GM19372 (cell line): ENCODE data around the gene RAET1L.
"Not testable (repeated sequence)": the region's sequence is repeated elsewhere in the genome, so short reads cannot be mapped to it uniquely, and the experiment has no call there.

Source experiments
- ATAC-seq: cut with Tn5 transposase; IDR thresholded peaks from one replicate; pipeline ENCODE4 v1.9.1; 2021; ENCODE audit warnings: mild to moderate bottlenecking, low read depth, moderate library complexity; ENCODE audit not compliant: unreplicated experiment

RAET1L gene

DNA sequence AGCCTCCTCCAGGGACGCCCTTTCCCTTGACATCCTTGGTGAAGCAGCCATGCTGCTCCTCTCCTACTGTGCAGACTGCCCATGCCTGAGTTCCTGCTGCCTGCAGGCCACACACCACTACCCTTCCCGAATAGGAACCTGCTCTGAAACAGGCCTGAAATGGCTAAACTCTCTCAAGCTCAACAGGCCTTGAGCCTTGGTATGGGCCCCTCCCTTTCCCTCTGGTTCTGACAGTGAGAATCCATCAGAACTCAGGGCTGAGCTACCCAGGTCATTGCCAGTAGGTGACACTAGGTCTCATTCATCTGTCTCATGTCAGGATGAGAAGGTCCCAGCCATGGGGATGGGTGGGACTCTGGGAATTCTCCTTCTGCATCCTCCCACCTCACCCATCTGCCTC, 25.7 kb downstream of the RAET1L start:
- ATAC-seq = no peak

DNA sequence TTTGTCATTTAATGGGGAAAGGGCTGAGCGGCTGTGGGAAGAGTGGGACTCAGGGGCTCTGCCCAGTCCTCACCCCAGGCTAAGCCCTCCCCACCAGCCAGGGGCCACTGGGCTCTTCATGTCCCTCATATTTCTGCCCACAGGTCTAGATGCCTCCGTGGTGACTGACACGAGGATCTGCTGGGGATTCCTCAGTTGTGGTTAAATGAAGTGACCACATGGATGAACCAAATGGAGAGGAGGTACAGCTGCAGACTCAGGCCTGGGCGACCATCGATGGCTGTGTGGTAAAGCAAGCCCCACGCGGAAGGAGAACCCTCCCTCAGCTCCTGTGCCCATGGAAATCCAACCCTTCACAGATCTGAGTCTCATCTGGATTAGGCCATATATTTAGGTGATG, 29.4 kb downstream of the RAET1L start:
- no peak for ATAC-seq

DNA sequence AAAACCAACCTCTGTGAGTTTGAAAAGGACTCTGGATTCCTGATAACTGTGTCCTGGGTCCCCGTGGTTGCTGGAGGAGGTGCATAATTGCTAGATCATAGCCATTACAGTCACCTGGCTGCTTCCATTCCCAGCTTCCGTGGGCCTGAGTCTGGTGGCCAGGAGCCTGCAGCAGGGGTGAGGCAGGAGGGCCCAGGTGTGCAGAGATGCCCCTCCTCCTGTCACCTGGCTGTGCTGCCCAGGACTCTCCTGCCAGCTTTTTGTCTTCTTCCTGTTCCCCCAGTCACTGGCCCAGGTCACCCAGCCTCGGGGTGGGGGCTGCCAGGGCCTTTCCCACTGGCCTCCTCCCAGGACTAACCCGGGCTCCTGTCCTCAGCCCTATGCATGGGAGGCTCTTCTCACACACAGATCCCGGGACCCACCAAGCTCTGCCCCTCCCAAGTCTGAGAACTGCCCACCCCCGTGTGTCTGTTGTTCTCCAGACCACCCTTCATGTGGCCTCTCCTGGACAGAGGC, 30.0 kb downstream of the RAET1L start:
- ATAC-seq = no peak

DNA sequence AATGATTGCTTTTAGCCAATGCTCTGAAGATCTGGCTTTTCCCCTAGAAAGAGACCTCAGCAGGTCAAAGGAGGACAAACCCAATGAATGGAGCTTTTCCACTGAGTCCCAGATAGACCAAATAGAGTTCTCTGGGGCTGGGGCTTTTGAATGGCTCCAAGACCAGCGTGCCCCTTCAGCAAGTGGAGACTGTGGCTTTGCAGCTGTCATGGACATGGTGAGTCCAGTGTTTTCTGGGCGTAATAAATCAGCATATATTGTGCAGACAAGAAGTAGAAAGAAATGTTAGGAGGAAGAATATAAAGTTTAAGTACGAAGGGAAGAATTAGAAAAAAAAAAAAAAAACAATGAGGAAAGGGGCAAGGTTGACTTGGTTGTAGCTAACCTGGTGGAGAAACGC, 33.5 kb downstream of the RAET1L start:
- no peak for ATAC-seq

DNA sequence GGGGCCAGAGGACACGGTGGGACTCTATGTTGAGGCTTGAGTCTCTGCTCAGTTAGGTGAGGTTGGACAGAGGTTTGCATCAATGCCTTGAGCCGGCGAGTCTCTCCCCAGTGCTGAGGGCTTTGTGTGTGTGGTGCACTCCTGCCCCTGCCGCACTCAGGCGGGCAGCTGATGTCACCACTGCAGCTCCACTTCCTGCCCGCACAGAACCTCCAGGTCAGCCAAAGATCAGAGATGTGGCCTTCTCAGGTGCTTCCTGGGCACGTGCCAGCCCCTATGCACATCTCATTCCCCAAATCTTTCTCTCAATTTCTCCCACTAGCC, 33.9 kb downstream of the RAET1L start:
- ATAC-seq = not testable (repeated sequence)

DNA sequence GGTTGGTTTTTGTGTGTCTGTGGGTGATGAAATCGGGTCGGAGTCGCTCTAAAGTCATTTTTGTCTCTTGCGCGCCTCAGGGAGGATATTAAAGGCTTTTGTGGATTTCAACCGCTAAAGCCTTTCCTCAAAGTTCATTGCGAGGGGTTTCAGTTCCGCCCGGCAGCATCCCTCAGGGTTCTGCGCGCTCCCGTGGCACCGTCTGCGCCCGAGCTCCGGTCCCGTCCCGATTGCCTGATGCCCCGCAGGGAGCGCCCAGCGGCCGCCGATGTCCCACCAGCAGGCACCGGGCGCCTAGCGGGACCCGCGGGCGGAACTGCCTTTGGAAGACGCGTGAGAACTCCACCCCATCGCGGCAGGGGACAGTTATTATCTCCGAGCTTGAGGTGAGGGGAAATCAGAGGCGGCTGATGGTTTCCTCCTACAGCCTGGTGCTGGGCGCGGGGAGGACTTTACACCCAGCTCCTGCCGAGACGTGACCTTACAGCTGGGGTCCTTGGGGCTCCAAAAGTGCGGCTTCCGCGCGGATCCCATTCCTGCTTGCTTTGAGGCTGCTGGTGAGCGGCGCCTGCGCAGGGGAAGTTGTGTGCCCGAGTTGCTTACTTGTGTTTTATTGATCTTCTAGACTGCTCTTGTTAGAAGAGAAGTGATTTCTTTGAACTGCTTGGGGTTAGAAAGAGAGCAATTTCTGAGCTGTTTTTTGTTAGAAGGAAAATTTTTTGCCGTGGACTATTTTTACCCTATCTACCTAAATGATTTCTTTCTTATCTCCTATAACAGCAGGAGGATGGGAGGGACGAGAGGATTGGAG, 34.5 kb downstream of the RAET1L start:
- ATAC-seq = no peak

DNA sequence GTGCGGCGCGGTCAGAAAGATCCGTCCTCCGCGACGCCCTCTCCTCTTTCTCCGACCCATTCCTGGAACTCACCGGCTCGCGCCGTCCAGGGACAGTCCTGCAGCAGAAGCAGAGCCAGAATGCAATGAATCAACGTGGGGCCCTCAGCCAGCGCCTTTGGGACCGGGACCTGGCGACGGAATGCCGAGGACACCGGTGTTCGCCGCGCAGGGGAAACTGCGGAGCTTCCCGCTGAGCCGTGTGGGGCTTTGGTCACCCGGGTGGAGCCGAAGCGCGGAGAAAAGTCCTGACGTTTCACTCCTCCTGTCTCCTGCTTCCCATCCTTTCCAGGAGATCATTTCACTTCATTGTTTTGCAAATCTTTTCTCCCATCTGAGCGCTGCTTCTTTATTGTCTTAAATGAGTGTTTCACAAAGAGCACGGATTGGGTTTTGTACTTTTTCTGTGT, 35.1 kb downstream of the RAET1L start:
- ATAC-seq = no peak

DNA sequence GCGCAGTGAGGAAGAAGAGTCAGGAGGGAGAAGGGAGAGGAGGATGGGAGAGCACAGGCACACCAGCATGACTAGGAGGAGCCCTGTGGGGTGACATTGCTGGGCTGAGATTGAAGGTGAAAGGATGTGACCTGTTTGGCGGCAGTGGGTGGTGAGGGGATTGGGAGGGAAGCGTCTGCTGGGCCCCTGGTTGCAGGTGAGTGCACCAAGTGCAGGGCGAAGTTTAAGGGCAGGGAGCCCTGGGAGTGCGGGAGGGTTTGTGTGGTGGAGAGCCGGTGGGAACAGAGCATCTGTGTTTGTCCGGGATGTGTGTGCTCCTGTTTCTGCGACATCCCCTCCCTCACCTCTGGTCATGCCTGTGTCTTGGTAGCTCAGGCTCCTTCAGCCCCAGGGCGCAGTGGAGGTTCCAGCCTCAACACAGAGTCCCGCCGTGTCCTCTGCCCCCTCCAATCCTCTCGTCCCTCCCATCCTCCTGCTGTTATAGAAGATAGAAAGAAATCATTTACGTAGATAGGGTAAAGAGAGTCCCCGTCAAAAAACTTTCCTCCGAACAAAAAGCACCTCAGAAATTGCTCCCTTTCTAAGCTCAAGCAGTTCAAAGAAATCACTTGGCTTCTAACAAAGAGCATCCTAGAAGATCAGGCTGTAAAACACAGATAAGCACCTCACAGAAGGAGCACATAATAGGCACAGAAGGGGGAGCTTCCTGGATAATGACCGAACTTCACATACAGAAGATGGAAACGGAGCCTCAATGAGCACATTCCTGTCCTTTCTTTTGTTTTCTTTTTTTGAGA, 36.6 kb downstream of the RAET1L start:
- ATAC-seq = no peak

DNA sequence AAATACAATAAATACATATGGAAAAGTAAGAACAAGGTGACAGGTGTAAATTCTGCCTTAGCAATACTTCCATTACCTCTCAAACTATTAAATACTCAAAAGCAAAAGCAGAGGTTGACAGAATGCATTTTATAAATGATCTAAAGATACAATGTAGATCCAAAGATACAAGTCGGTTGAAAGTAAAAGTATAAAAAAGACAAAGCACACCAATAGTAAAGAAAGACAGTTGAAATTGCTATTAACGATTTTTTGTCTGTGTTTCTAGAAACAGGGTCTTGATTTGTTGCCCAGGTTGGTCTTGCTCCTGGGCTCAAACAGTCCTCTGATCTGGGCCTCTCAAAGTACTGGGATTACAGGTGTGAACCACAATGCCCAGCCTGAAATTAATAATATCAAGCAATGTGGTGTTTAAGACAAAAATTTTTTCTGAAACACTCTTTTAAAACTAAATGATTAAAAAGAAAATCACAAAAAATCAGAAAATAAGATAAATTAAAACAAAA, 37.7 kb downstream of the RAET1L start:
- ATAC-seq = no peak

DNA sequence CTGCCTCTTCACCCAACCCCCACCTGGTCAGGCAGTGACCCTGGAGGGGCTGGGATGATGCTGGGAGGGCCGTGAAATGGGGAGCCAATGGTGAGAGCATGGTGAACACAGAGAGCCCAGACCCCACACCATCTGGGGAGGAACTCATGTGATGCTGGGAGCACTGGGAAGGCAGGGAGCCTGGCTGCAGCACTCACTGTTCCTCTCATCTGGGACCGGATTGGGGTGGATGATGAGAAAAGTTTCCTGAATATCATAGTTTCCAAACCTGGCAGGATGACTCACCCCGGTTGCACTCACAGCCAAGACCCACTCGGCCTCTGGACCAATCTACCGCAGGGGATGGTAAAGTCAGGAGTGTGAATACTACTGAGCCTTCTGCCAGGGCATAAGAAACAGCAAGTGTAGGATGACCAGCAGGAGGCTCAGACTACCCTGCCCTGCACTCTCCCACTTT, 39.8 kb downstream of the RAET1L start:
- ATAC-seq = no peak

DNA sequence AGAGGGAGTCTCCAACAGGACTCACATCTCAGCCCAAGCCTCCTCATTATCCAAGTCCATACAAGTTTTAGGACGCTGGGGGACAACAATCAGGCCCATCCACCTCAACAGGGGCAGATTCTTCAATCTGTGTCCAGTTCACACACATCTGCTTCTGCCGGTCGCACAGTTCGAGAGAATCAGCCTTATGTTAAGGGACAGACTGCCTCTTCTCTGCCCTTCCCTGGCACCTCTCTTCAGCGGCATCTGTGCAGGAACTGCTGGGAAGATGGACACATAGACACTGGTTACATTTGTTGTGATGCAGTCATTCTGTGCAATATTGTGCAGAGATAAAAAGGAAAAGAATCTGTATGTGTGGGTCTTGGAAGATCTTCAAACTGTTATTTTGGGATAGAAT, 40.6 kb downstream of the RAET1L start:
- ATAC-seq = no peak

DNA sequence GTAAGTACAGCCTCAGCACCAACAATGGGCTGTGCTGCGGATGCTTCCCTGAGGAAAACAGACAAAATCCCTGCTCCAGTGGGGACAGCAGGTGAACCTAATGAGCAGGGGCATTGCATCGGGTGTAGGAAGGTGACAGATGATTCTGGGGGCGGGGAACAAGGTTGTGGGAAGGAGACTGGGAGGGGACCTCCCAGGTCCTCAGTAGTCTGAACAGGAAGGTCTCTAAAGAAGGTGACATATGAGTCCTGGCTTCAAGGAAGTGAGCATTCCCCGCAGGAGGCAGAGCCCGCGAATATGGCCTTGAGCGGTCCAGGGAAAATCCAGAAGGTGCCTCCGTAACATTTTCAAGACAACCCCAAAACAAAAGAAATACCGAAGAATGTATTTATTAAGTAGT, 42.2 kb downstream of the RAET1L start:
- no peak for ATAC-seq

DNA sequence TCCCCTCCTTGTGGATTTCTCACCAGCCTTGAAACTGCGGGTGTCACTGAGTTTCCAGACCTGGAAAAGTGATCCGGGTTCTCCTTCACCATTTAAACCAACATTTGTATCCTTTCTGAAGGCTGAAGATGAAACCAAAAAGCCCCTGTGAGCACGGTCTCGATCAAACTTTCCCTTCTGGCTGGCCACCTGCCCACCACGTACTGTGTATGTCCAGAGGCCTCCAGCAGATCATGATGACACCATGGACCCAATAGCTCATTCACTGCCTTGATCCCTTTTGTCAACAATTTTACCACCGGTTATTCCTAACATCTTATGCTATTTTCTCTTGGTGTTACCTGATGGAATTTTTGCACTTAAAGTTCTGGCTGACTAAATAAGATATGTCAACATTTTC, 46.0 kb downstream of the RAET1L start:
- no peak for ATAC-seq

DNA sequence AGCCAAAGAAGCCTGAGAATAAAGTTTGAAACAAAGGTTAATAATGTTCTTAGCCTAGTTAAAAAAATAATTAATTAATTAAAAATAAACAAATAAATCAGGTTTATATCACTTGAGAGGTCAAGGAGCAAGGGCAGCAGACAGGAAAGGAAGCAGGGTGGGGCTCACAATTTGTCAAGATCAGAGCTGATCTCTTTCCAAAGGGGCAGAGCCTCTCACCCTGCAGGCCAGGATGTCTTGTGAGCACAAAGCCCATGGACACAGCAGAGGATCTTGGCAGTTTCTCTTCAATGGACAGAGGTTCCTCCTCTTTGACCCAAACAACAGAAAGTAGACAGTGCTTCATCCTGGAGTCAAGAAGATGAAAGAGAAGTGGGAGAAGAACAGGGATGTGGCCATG, 46.7 kb downstream of the RAET1L start:
- ATAC-seq = no peak

DNA sequence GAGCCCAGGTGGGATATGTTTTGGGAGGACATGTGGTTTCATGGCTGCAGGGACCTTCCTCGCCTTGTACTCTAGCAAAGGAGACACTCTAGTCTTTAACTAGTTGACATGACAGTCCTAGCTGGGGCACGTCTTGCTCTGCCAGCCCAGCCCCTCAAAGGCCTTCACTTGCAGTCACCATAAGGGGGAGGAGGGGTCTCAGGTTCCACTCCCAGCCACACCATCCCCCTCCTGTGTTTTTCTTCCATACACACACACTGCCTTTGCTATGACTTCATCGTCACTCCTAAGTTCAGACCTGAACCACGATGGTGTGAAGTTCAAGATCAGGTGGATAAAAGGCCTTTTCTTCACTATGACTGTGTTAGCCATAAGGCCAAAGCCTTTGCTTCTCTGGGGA, 48.1 kb downstream of the RAET1L start:
- no peak for ATAC-seq

DNA sequence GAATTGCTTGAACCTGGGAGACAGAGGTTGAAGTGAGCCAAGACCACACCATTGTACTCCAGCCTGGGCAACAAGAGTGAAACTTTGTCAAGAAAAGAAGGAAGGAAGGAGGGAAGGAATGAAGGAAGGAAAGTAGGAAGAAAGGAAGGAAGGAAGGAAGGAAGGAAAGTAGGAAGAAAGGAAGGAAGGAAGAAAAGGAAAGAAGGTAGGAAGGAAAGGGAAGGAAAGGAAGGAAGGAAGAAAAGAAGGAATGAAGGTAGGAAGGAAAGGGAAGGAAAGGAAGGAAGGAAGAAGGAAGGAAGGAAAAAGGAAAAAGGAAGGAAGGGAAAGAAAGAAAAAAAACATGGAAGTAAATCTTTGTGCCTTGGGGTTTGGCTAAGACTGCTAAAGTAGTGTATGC, 49.9 kb downstream of the RAET1L start:
- no peak for ATAC-seq

DNA sequence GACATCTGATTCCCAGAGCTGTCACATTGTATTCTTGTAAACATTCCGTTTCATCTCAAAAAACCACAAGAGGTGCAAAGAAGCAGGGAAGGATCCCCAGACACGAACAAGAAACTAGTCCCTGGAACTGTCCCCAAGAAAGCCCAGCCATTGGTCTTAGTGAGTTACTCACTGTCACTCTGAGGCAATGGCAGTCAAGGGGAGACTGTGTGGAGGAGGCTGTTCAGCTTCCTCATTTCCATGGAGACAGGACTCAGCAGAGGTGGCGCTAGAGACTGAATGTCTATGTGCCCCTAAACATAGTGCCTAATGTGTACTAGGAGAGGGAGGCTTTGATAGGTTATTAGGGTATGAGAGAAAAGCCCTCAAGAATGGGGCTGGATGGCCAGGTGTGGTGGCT, 50.5 kb downstream of the RAET1L start:
- ATAC-seq = no peak

DNA sequence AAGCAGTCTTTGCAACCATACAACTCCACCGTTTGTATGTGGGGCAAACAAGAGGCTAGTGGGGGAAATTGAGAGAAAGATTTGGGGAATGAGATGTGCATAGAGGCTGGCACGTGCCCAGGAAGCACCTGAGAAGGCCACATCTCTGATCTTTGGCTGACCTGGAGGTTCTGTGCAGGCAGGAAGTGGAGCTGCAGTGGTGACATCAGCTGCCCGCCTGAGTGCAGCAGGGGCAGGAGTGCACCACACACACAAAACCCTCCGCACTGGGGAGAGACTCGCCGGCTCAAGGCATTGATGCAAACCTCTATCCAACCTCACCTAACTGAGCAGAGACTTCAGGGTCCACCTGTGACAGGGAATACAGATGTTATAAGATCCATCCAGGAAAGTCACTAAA, 50.9 kb downstream of the RAET1L start:
- ATAC-seq = not testable (repeated sequence)

DNA sequence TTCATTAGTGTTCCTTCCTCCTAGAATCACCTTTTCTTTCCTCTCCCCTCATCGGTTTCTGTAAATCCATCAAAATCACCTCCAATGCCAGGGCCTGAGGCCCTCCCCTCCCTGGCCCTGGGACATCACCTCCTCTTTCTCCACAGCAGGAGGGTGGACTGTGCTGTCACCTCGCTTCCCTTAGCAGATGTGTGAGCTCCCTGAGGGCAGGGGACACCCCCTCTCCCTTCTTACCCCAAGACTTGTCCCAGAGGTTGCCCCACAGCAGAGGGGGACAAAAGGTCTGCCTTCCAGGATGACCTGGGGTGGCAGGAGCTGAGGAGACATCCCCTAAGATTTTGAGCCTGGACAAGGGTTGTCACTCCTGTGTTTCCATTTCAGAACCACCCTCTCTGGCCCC, 55.7 kb downstream of the RAET1L start:
- ATAC-seq = no peak

DNA sequence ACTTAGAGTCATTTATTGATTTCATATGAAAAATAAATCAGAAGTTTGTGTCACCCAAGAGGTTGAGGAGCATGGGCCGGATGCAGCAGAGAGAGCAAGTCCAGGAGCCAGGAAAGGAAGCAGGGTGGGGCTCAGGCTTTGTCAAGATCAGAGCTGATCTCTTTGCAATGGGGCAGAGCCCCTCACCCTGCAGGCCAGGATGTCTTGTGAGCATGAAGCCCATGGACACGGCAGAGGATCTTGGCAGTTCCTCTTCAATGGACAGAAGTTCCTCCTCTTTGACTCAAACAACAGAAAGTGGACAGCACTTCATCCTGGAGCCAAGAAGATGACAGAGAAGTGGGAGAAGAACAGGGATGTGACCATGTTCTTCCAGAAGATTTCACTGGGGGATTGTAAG, 56.4 kb downstream of the RAET1L start:
- ATAC-seq = not testable (repeated sequence)
